DMS153 (cell line): ENCODE results near the gene GABRD.
"Not testable (repeated sequence)": the region's sequence is repeated elsewhere in the genome, so short reads cannot be mapped to it uniquely, and the experiment has no call there.

Experiments used
- DNase-seq: peaks from one replicate; lab custom pipeline; 2025; lab: John Stamatoyannopoulos, UW

GABRD gene

GRCh38 chr1:2019172-2019543 lies at the start of gene GABRD:
Gene GABRD (plus strand): TSS chr1:2019345. CDS start chr1:2019424, 79 bp downstream.
- DNase-seq, result no peak

- DNase-seq, result no peak
Observed at GRCh38 chr1:1969505-1969900, 49.6 kb upstream of the GABRD start.

- no peak for DNase-seq
Observed at GRCh38 chr1:1969953-1970716, 49.0 kb upstream of the GABRD start.

- DNase-seq, result no peak
Observed at GRCh38 chr1:1971017-1971416, 48.1 kb upstream of the GABRD start.

- no peak for DNase-seq
Observed at GRCh38 chr1:1971688-1972087, 47.5 kb upstream of the GABRD start.

GRCh38 chr1:1972976-1973715 lies 46.0 kb upstream of the GABRD start:
- DNase-seq, result no peak

- DNase-seq, result no peak
Observed at GRCh38 chr1:1973716-1974642, 45.2 kb upstream of the GABRD start.

GRCh38 chr1:1974834-1975233 lies 44.3 kb upstream of the GABRD start:
- DNase-seq, result no peak

- no peak for DNase-seq
Observed at GRCh38 chr1:1975535-1975934, 43.6 kb upstream of the GABRD start.

- no peak for DNase-seq
Observed at GRCh38 chr1:1976031-1976430, 43.1 kb upstream of the GABRD start.

- DNase-seq, result no peak
Observed at GRCh38 chr1:1978108-1978507, 41.0 kb upstream of the GABRD start.

GRCh38 chr1:1978690-1979481 lies 40.3 kb upstream of the GABRD start:
- not testable (repeated sequence) for DNase-seq

GRCh38 chr1:1979482-1980165 lies 39.5 kb upstream of the GABRD start:
- no peak for DNase-seq

GRCh38 chr1:1980467-1981141 lies 38.5 kb upstream of the GABRD start:
- no peak for DNase-seq

GRCh38 chr1:1981142-1981500 lies 38.0 kb upstream of the GABRD start:
- DNase-seq, result no peak

- DNase-seq, result not testable (repeated sequence)
Observed at GRCh38 chr1:1981631-1982327, 37.4 kb upstream of the GABRD start.

GRCh38 chr1:1982379-1983232 lies 36.5 kb upstream of the GABRD start:
- DNase-seq, result no peak

- DNase-seq, result no peak
Observed at GRCh38 chr1:1984560-1985070, 34.5 kb upstream of the GABRD start.
